BJ (cell line): ENCODE measurements around the gene ACADS. TPM values are rescaled to one million over a fixed set of nuclear protein-coding genes. Genes with fewer than 3 reads are reported as not detected.

Experiments used
- CTCF ChIA-PET: fragments of 350-600 bp; formaldehyde crosslinking; extraction: SDS; loops from one replicate; lab custom pipeline; 2021; ENCODE audit warnings: antibody characterized with exemption, inconsistent platforms; lab: Yijun Ruan, JAX
- POLR2A ChIA-PET: fragments of 300-600 bp; sonication (Branson Sonifier 250); formaldehyde crosslinking; extraction: SDS; loops from one replicate; lab custom pipeline; 2021; ENCODE audit warnings: antibody characterized with exemption; lab: Charles Lee
- DNase-seq: peaks from one replicate; pipeline ENCODE4 v3.0.0-alpha.2; 2011; ENCODE audit warnings: low read depth
- H3K27me3 ChIP-seq: 2 replicates; pipeline ENCODE4 v1.6.0; 2011; ENCODE audit warnings: low read length; ENCODE audit not compliant: control insufficient read depth, insufficient read depth
- H3K36me3 ChIP-seq: 2 replicates; pipeline ENCODE4 v1.5.1; 2011; ENCODE audit warnings: low read length; ENCODE audit not compliant: control insufficient read depth, insufficient read depth
- H3K4me3 ChIP-seq: 2 replicates; pipeline ENCODE4 v1.5.1; 2011; ENCODE audit warnings: low read depth, mild to moderate bottlenecking, control low read depth, low read length
- polyA plus RNA-seq: library from polyadenylated mRNA; depleted of rRNA; stranded (reverse); fragments of >200 nt; gene quantifications from 2 replicates; pipeline ENCODE4 v1.2.3, GENCODE V29; 2011
- TF ChIP-seq, protein P1 (sequence below): IDR thresholded peaks from 2 replicates; pipeline ENCODE4 v1.5.1; 2011; ENCODE audit warnings: low read depth, mild to moderate bottlenecking, control low read depth, inconsistent platforms, low read length, moderate library complexity; ENCODE audit not compliant: insufficient read depth

Gene ACADS
- polyA plus RNA-seq, 1 experiment, result 11.9 TPM

- H3K36me3 ChIP-seq, result peaks cover 4% of the 10 kb centered on the region
- ChIA-PET CTCF (interaction anchor here (1.1 to 1.2 kb wide), 2 partner anchors 57 to 124 kb away, joined by 4 read pairs; partner anchors contain the start of gene POP5), POLR2A (no interaction called here)
- no peak overlapping the region for H3K4me3 ChIP-seq
- no peaks in the 10 kb centered on the region for H3K27me3 ChIP-seq
- DNase-seq, result no peak
- TF ChIP-seq, protein P1, sequence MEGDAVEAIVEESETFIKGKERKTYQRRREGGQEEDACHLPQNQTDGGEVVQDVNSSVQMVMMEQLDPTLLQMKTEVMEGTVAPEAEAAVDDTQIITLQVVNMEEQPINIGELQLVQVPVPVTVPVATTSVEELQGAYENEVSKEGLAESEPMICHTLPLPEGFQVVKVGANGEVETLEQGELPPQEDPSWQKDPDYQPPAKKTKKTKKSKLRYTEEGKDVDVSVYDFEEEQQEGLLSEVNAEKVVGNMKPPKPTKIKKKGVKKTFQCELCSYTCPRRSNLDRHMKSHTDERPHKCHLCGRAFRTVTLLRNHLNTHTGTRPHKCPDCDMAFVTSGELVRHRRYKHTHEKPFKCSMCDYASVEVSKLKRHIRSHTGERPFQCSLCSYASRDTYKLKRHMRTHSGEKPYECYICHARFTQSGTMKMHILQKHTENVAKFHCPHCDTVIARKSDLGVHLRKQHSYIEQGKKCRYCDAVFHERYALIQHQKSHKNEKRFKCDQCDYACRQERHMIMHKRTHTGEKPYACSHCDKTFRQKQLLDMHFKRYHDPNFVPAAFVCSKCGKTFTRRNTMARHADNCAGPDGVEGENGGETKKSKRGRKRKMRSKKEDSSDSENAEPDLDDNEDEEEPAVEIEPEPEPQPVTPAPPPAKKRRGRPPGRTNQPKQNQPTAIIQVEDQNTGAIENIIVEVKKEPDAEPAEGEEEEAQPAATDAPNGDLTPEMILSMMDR, result no peak
These were observed 19.6 kb upstream of the ACADS start for GRCh38 chr12:120706029-120706428.

- CTCF ChIA-PET, result interaction anchor here (1.0 to 2.4 kb wide), 5 partner anchors 11 to 126 kb away, joined by 3 to 9 read pairs (median 5); no protein-coding TSS in a partner anchor
- POLR2A ChIA-PET, result no interaction called here
These were observed 17.0 kb upstream of the ACADS start for GRCh38 chr12:120708651-120709050.

DNA sequence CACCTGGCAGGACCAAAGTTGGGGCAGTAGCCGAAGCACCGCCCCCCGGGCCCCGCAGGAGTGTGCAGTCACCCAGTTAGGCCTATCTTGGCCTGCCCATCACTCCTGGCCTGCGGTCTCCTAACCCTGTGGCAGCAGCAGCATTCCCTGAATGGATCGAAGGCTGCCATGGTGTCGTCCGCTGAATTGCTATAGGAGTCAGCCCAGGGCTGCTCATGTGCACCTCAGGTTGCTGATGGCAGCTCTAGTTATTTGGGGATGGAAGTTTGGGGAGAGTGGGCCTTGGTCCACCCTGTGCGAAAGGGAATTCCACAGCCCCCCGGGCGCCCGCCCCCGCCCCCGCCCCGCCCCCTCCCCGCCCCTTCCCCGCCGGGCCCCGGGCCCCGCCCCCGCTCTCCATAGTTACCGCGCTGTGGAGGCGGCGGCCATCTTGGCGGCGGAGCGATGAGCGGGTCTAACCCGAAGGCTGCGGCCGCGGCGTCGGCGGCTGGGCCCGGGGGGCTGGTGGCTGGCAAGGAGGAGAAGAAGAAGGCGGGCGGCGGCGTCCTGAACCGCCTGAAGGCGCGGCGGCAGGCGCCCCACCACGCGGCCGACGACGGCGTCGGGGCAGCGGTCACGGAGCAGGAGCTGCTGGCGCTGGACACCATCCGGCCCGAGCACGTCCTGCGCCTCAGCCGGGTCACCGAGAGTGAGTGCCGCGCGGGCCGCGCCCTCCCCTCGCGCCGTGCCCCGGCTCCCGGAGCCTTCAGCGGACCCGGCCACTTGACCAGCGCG is 15.4 kb upstream of the ACADS start, which contains the start of gene UNC119B:
TSS of gene UNC119B (plus strand) at position 428 of the 774 bp plus-strand sequence. CDS start at position 445, 17 bp downstream.
- Histone ChIP-seq H3K27me3 (no peaks in the 10 kb centered on the region), H3K4me3 (peak within 1 kb of the TSS; percentile 81), H3K36me3 (peaks cover 4% of the 10 kb centered on the region; the same call in 1 of the 2 replicates)
- ChIA-PET CTCF (interaction anchor here (0.7 to 2.5 kb wide), 11 partner anchors 10 to 127 kb away, joined by 3 to 16 read pairs (median 6); no protein-coding TSS in a partner anchor), POLR2A (no interaction called here)
- no peak for DNase-seq
- TF ChIP-seq, protein P1, result no peak

More at GRCh38 chr12:120708651-120709050, 17.0 kb upstream of the ACADS start:
- DNase-seq, result no peak
- Histone ChIP-seq H3K4me3 (no peak overlapping the region), H3K27me3 (no peaks in the 10 kb centered on the region), H3K36me3 (peaks cover 3% of the 10 kb centered on the region)
- TF ChIP-seq, protein P1, result no peak

- ChIA-PET CTCF (interaction anchor here (0.7 to 2.5 kb wide), 9 partner anchors 11 to 128 kb away, joined by 3 to 16 read pairs (median 3); no protein-coding TSS in a partner anchor), POLR2A (no interaction called here)
- peak overlapping the region; percentile 81 for H3K4me3 ChIP-seq
- no peaks in the 10 kb centered on the region for H3K27me3 ChIP-seq
- TF ChIP-seq, protein P1, result no peak
- no peak for DNase-seq
- H3K36me3 ChIP-seq, result peaks cover 4% of the 10 kb centered on the region
These were observed 14.8 kb upstream of the ACADS start for GRCh38 chr12:120710805-120711296.

- DNase-seq, result no peak
- ChIA-PET POLR2A (no interaction called here), CTCF (interaction anchor here (0.9 to 2.5 kb wide), 6 partner anchors 16 to 131 kb away, joined by 3 to 16 read pairs (median 6); partner anchors contain the start of gene POP5)
- Histone ChIP-seq H3K4me3 (peak overlapping the region; percentile 81), H3K27me3 (no peaks in the 10 kb centered on the region), H3K36me3 (peaks cover 8% of the 10 kb centered on the region)
- TF ChIP-seq, protein P1, result no peak
These were observed 14.2 kb upstream of the ACADS start for GRCh38 chr12:120711411-120711810.
